HL-60 (cell line): Measurements from ENCODE around the gene ABHD16A.

Source experiments
- GABPA ChIP-seq: IDR thresholded peaks from 2 replicates; pipeline ENCODE4 v1.6.1; 2012; ENCODE audit warnings: low read depth
- TF ChIP-seq, protein P1 (sequence below): IDR thresholded peaks from one replicate; pipeline ENCODE4 v1.5.1; 2011; ENCODE audit warnings: low read length, control low read depth, inconsistent platforms; ENCODE audit not compliant: insufficient read depth

DNA sequence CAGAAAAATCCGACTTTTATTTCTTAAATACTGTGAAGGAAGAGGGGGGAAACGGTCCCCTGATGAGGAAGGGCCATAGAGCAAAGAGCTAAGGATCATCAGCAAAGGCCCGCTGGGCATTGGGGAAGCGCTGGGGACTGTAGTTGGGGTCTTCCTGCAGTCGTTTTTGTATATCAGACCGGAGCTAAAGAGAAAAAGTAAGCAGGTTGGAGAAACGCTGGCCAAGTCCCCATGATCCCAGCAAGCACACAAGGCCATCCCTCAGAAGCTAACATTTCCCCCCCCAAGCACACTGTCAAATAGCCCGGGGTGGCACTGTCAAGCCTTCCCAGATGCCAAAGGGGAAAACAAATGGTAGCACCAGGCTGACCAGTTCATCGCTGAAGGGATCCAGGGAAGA is 64.1 kb downstream of the ABHD16A start:
- TF ChIP-seq, protein P1, sequence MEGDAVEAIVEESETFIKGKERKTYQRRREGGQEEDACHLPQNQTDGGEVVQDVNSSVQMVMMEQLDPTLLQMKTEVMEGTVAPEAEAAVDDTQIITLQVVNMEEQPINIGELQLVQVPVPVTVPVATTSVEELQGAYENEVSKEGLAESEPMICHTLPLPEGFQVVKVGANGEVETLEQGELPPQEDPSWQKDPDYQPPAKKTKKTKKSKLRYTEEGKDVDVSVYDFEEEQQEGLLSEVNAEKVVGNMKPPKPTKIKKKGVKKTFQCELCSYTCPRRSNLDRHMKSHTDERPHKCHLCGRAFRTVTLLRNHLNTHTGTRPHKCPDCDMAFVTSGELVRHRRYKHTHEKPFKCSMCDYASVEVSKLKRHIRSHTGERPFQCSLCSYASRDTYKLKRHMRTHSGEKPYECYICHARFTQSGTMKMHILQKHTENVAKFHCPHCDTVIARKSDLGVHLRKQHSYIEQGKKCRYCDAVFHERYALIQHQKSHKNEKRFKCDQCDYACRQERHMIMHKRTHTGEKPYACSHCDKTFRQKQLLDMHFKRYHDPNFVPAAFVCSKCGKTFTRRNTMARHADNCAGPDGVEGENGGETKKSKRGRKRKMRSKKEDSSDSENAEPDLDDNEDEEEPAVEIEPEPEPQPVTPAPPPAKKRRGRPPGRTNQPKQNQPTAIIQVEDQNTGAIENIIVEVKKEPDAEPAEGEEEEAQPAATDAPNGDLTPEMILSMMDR = no peak
- no peak for TF ChIP-seq GABPA
